Measurements from ENCODE around the gene GATA2. TPM values are rescaled to one million over a fixed set of nuclear protein-coding genes. Genes with fewer than 3 reads are reported as not detected.

GATA2 gene
- total and polyA plus RNA-seq, 2 donors (not counting 1 experiment from before 2014, with no cell fraction given): 0.27 TPM; not detected in 1

GRCh38 chr3:128457937-128458336 is 35.1 kb downstream of the GATA2 start:
- H3K79me2 ChIP-seq (ENCODE audit: control insufficient read depth, insufficient read depth, low read length): no peaks in the 10 kb centered on the region
- H4K20me1 ChIP-seq (ENCODE audit: control insufficient read depth, insufficient read depth, low read length, poor library complexity, severe bottlenecking): no peaks in the 10 kb centered on the region
- no peak overlapping the region for H3K4me2 ChIP-seq (replicated peaks; ENCODE audit: low read depth, low read length, poor library complexity, severe bottlenecking)
- peaks cover 0 to 5% (median 0%) of the 10 kb centered on the region in 3 donors for H3K9me3 ChIP-seq (ENCODE audit: control extremely low read depth in 1 of 3, control insufficient read depth in 2 of 3, insufficient read depth in 1 of 3, low read length in 2 of 3)
- no peaks in the 10 kb centered on the region for H3K36me3 ChIP-seq (replicated peaks in 1 of 2; ENCODE audit: control extremely low read depth in 1 of 2, control insufficient read depth in 1 of 2, extremely low read depth in 1 of 2, insufficient read depth in 2 of 2, low read length in 1 of 2)
- DNase-seq (no peak), ATAC-seq (ENCODE audit: low read depth) (no peak)
- 89% methylated on average over 12 of the region's 12 CpGs for WGBS (ENCODE audit: insufficient coverage)
- Mint-ChIP-seq H3K4me1 (no peaks in the 10 kb centered on the region), H3K27me3 (peaks cover 28% of the 10 kb centered on the region), H3K4me3 (no peak overlapping the region), H3K9me3 (ENCODE audit: insufficient read depth) (no peaks in the 10 kb centered on the region), H3K27ac (no peak overlapping the region)
- H3K4me1 ChIP-seq (ENCODE audit: control insufficient read depth in 2 of 2, insufficient read depth in 2 of 2, low read length in 2 of 2): no peaks in the 10 kb centered on the region
- H3K27ac ChIP-seq (ENCODE audit: low read length in 2 of 2): no peak overlapping the region
- H3K9ac ChIP-seq (ENCODE audit: low read length): no peak overlapping the region
- ChIA-PET CTCF (no interaction called here), POLR2A (no interaction called here)
- no peak for TF ChIP-seq CTCF (IDR thresholded peaks at IDR 0.05)
- no peak for TF ChIP-seq EZH2 (IDR thresholded peaks at IDR 0.05; ENCODE audit: borderline replicate concordance, insufficient read depth, low read depth, low read length, poor library complexity, severe bottlenecking)
- no peak overlapping the region for H3K4me3 ChIP-seq (ENCODE audit: control extremely low read depth in 1 of 5, extremely low read depth in 1 of 5, insufficient read depth in 1 of 5, low read depth in 2 of 5, low read length in 4 of 5)
- intact Hi-C loops (cut with micrococcal nuclease): no loop called here
- H2AFZ ChIP-seq (ENCODE audit: insufficient read depth, low read depth, low read length, poor library complexity, severe bottlenecking): no peak overlapping the region
- H3K27me3 ChIP-seq (replicated peaks in 1 of 4; ENCODE audit: control extremely low read depth in 1 of 4, control insufficient read depth in 3 of 4, insufficient read depth in 4 of 4, low read length in 3 of 4): peaks cover 0 to 3% (median 0%) of the 10 kb centered on the region in 4 experiments

- POLR2A ChIA-PET: no interaction called here
- no peaks in the 10 kb centered on the region for H3K36me3 ChIP-seq (replicated peaks in 1 of 2; ENCODE audit: control extremely low read depth in 1 of 2, control insufficient read depth in 1 of 2, extremely low read depth in 1 of 2, insufficient read depth in 2 of 2, low read length in 1 of 2)
- H3K9me3 ChIP-seq (ENCODE audit: control extremely low read depth in 1 of 3, control insufficient read depth in 2 of 3, insufficient read depth in 1 of 3, low read length in 2 of 3): peaks cover 0 to 5% (median 0%) of the 10 kb centered on the region in 3 donors
- H3K27me3 ChIP-seq (replicated peaks in 1 of 4; ENCODE audit: control extremely low read depth in 1 of 4, control insufficient read depth in 3 of 4, insufficient read depth in 4 of 4, low read length in 3 of 4): peaks cover 0 to 8% (median 0%) of the 10 kb centered on the region in 4 experiments
- intact Hi-C loops (cut with micrococcal nuclease): no loop called here
- TF ChIP-seq EZH2 (IDR thresholded peaks at IDR 0.05; ENCODE audit: borderline replicate concordance, insufficient read depth, low read depth, low read length, poor library complexity, severe bottlenecking) (no peak), CTCF (IDR thresholded peaks at IDR 0.05) (no peak)
- H3K4me1 ChIP-seq (ENCODE audit: control insufficient read depth in 2 of 2, insufficient read depth in 2 of 2, low read length in 2 of 2): no peaks in the 10 kb centered on the region
- Mint-ChIP-seq H3K9me3 (ENCODE audit: insufficient read depth) (no peaks in the 10 kb centered on the region), H3K27me3 (peaks cover 30% of the 10 kb centered on the region), H3K27ac (no peak overlapping the region), H3K4me3 (no peak overlapping the region), H3K4me1 (no peaks in the 10 kb centered on the region)
- H4K20me1 ChIP-seq (ENCODE audit: control insufficient read depth, insufficient read depth, low read length, poor library complexity, severe bottlenecking): no peaks in the 10 kb centered on the region
- no peak overlapping the region for H3K4me2 ChIP-seq (replicated peaks; ENCODE audit: low read depth, low read length, poor library complexity, severe bottlenecking)
- CTCF ChIA-PET: no interaction called here
- DNase-seq (no peak), ATAC-seq (ENCODE audit: low read depth) (no peak)
- no peaks in the 10 kb centered on the region for H3K79me2 ChIP-seq (ENCODE audit: control insufficient read depth, insufficient read depth, low read length)
- no peak overlapping the region for H2AFZ ChIP-seq (ENCODE audit: insufficient read depth, low read depth, low read length, poor library complexity, severe bottlenecking)
- H3K9ac ChIP-seq (ENCODE audit: low read length): no peak overlapping the region
- 69% methylated on average over 18 of the region's 27 CpGs for WGBS (ENCODE audit: insufficient coverage)
- no peak overlapping the region for H3K27ac ChIP-seq (ENCODE audit: low read length in 2 of 2)
- no peak overlapping the region for H3K4me3 ChIP-seq (ENCODE audit: control extremely low read depth in 1 of 5, extremely low read depth in 1 of 5, insufficient read depth in 1 of 5, low read depth in 2 of 5, low read length in 4 of 5)
These were observed 36.0 kb downstream of the GATA2 start for GRCh38 chr3:128456776-128457715.

All from B cell (primary cell).